Activated CD8-positive, alpha-beta memory T cell treated with anti-CD3 and anti-CD28 coated beads, Interleukin-2, amount 10 ng/mL, durations not matched to agents 7 days and 5 days (primary cell): ENCODE results near the gene RGP1. TPM values are rescaled to one million over a fixed set of nuclear protein-coding genes. Genes with fewer than 3 reads are reported as not detected.
A peak's percentile ranks its signal among the peaks of the same experiment; 100 is the strongest.

Experiments used
- ATAC-seq: fragments of 150-1000 bp; cut with Tn5 transposase; one replicate; pipeline ENCODE4 v1.10.0; 2021; ENCODE audit warnings: moderate library complexity
- CTCF ChIA-PET: fragments of 350-600 bp; sonication (Branson Sonifier 250); formaldehyde crosslinking; loops from one replicate; lab custom pipeline; 2021; ENCODE audit warnings: antibody characterized with exemption; lab: Charles Lee
- DNase-seq: peaks from one replicate; pipeline ENCODE4 v3.0.0-alpha.2; 2020
- H3K27ac Mint-ChIP-seq: one replicate; pipeline ENCODE4 v1.8.0; 2021; ENCODE audit warnings: mild to moderate bottlenecking, mixed read lengths
- H3K27me3 Mint-ChIP-seq: one replicate; pipeline ENCODE4 v1.8.0; 2021; ENCODE audit warnings: mixed read lengths
- H3K36me3 Mint-ChIP-seq: one replicate; pipeline ENCODE4 v1.8.0; 2021; ENCODE audit warnings: mild to moderate bottlenecking, mixed read lengths
- H3K4me1 Mint-ChIP-seq: one replicate; pipeline ENCODE4 v1.8.0; 2021; ENCODE audit warnings: mixed read lengths
- H3K4me3 Mint-ChIP-seq: one replicate; pipeline ENCODE4 v1.8.0; 2021; ENCODE audit warnings: mild to moderate bottlenecking, moderate library complexity, mixed read lengths
- H3K9me3 Mint-ChIP-seq: one replicate; pipeline ENCODE4 v1.8.0; 2022; ENCODE audit warnings: low read depth, mixed read lengths
- total RNA-seq, 2 experiments: library from RNA; stranded (reverse); gene quantifications; one replicate each; pipeline ENCODE4 v1.2.3, GENCODE V29; 2021

Gene RGP1
- total RNA-seq, 2 experiments from 2014 or later: 21.0 to 23.6 TPM

DNA sequence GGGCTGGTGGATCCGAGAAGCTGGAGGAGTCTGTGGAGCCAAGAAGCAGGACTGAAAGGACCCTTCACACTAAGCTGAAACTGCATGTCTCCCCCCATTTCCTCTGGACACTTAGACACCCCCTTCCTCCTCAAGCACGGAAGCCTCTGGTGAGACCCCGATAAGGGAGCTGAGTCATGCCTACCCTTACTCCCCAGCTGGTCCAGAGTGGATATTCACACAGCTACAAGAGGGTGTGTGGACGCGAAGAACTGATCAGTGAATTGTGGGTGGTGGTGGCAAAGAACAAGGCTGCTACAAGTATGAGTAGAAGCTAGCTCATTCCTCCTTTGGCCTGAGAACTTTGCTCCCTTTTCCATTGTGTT is 21.4 kb upstream of the RGP1 start:
- Mint-ChIP-seq H3K4me3 (no peak overlapping the region), H3K27me3 (no peaks in the 10 kb centered on the region), H3K27ac (no peak overlapping the region), H3K36me3 (peaks cover 25% of the 10 kb centered on the region), H3K4me1 (peaks cover 9% of the 10 kb centered on the region), H3K9me3 (no peaks in the 10 kb centered on the region)
- DNase-seq (peak; percentile 51), ATAC-seq (no peak)
- CTCF ChIA-PET: interaction anchor here (0.7 to 7.3 kb wide), 24 partner anchors 8 to 157 kb away, joined by 3 to 68 read pairs (median 6); partner anchors contain the start of genes ARHGEF39, CCDC107, GBA2 and RGP1

DNA sequence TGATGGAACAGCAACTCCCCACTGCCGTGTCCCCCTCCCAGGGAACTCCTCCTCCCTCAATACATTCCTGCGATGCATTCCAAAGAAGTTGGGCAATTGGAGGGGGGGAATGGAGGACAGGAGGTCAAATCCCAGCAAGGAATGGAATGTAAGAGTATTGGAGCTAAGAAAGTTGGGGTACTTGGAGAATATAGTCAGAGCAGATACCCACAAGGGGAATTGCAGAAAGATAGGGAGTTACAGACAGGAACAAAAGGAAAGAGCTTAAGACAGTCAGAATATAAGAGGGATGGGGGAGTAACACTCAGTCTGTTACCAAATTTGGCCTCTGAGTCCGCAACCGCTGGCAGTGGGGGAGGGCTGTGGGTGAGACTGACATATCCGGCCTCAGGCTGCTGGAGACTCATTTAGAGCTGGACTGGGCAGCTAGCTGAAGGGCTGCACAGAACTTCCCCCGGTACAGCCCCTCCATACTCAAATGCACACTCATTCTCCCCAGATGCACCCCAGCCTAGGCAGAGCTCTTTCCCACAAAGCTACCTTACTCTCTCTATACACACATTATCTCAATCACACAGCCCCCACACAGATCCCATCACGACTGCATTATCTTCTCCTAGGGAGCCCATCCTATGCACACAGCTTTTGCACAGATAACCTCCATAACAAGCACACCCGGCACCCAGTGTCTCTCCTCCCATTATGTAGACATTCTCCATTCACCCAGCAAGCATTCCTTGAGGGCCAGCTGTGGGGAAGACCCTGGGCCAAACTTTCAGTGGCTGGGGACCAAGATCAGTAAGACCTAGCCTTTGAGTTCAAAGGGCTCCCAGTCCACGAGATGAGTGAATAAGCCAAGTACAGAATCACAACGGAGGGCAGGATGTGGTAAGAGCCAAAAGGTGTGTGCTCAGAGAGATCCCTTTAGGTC is 20.8 kb upstream of the RGP1 start:
- peak; percentile 91 for DNase-seq
- Mint-ChIP-seq H3K36me3 (peaks cover 22% of the 10 kb centered on the region), H3K27me3 (no peaks in the 10 kb centered on the region), H3K4me1 (peaks cover 13% of the 10 kb centered on the region), H3K4me3 (no peak overlapping the region), H3K9me3 (no peaks in the 10 kb centered on the region), H3K27ac (no peak overlapping the region)
- peak; percentile 1 for ATAC-seq
- CTCF ChIA-PET: interaction anchor here (0.7 to 7.3 kb wide), 24 partner anchors 7 to 744 kb away, joined by 3 to 68 read pairs (median 6); partner anchors contain the start of genes ARHGEF39, CCDC107, GBA2 and RGP1

DNA sequence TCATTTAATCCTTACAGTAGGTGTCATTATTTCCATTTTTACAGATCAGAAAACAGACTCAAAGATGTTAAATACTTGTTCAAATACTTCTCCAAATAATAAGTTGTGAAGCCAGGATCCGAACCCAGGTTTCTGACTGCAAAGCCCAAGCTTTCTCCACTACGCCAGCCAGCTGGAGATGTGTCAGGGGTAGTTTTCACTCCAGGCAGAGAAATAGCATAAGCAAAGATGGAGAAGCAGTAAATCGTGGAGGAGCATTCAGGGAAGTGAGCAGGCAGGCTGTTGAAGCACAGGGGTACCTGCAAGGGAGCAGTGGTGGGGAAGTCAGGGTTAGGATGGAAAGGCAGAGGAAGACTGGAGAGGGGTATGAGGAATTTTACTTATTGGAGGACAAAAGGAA is 20.0 kb upstream of the RGP1 start:
- H3K4me3 Mint-ChIP-seq: no peak overlapping the region
- no peaks in the 10 kb centered on the region for H3K9me3 Mint-ChIP-seq
- H3K4me1 Mint-ChIP-seq: peaks cover 20% of the 10 kb centered on the region
- CTCF ChIA-PET: interaction anchor here (0.6 to 7.3 kb wide), 12 partner anchors 8 to 745 kb away, joined by 3 to 68 read pairs (median 17); partner anchors contain the start of genes CCDC107, GBA2, RGP1 and RMRP
- H3K36me3 Mint-ChIP-seq: peaks cover 21% of the 10 kb centered on the region
- no peak overlapping the region for H3K27ac Mint-ChIP-seq
- no peaks in the 10 kb centered on the region for H3K27me3 Mint-ChIP-seq
- DNase-seq: no peak
- ATAC-seq: no peak

DNA sequence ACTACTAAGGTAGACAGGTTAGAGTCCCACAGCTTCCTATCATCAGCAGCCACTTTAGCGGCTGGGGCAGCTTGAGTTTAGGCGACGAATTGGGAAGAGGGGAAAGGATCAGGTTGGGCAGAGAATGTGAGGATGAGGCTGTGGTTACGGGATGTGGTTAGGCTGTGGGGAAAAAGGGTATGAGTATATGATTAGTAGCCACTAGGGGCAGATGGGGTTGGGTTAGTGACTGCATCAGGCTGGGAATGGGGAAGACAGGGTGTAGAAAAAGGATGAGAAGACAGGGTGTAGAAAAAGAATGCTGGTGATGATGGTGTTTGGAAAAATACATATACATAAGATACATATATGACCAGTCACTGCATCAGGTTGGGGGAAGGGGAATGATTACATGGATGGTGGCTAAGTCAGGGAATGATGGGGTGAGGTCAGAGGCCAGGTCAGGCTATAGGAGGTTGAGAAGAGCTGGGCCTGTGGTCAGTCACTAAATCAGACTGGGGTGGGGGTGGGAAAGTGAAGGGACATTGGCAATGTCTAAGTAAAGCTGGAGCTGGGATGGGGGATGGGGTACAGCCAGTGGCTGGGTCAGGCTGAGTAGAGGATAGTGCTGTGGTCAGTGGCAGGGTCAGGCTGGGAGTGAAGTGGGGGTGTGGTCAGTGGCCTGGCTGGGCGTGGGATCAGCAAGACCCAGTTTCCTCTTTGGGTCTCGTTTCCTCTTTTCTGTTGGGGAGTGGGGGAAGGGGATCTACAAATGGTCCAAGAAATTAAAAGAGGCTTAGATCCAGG is 19.2 kb upstream of the RGP1 start:
- Mint-ChIP-seq H3K36me3 (peaks cover 14% of the 10 kb centered on the region), H3K4me3 (no peak overlapping the region), H3K9me3 (no peaks in the 10 kb centered on the region), H3K27me3 (no peaks in the 10 kb centered on the region), H3K4me1 (peaks cover 22% of the 10 kb centered on the region), H3K27ac (no peak overlapping the region)
- ATAC-seq (no peak), DNase-seq (peak; percentile 75)
- CTCF ChIA-PET: interaction anchor here (0.6 to 11.1 kb wide), 17 partner anchors 9 to 746 kb away, joined by 3 to 150 read pairs (median 14); partner anchors contain the start of genes ARHGEF39, CCDC107, GBA2 and RGP1

DNA sequence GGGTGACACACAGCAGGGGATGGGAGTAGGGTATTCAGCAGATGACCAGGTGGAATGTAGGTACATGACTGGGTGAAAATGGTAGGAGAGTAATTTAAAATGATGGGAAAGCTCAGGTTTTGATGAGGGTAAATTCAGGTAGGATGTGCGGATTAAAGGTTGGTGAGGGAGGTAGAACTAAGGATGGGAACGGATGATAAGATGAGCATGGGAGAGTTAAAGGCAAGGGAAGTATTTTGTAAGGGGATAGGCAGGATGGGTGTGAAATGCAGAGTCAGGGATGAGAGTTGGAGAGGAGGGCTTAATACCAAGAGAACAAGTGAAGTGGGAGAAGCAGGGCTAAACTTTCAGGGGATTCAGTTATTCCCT is 18.6 kb upstream of the RGP1 start:
- Mint-ChIP-seq H3K27me3 (no peaks in the 10 kb centered on the region), H3K36me3 (peaks cover 13% of the 10 kb centered on the region), H3K4me1 (peaks cover 23% of the 10 kb centered on the region), H3K27ac (no peak overlapping the region), H3K4me3 (no peak overlapping the region), H3K9me3 (no peaks in the 10 kb centered on the region)
- ATAC-seq: no peak
- DNase-seq: no peak
- CTCF ChIA-PET: interaction anchor here (0.7 to 11.1 kb wide), 13 partner anchors 9 to 114 kb away, joined by 3 to 150 read pairs (median 6); partner anchors contain the start of genes ARHGEF39, CCDC107, GBA2 and RGP1

DNA sequence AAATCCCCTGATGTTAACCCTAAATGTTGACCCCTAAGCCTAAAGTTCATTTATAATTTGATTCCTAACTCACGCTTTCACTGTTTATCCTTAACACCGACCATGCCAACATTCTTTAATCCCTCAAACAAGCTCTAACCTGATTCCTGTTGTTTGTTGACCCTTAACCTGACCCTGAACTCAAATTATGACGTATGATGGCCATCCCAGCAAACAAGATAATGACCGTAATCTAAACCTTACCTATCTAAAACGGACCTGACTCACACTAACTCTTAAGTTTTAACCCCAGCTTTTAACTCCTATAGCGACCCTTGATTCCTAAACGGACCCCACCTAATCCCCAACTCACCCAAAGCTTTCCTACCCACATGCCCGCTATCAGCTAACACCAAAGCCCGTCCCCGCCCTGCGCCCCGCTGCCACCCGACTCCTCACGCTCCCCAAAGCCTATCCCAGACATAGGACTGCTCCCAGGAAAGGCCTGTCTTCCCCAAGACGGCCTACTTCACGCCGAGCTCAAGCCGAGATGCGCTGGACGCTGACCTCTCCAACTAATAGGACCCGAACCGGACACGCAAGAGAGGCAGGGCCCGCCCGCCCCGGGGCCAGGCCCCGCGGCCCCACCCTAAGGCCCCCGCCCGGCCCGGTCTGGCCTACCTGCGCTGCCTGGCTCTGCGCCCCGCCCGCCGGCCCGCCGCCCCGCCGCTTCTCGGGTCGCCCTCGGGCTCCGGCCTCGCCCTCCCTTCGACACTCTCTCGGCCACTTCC is 17.5 kb upstream of the RGP1 start:
- ATAC-seq (peak; percentile 1), DNase-seq (no peak)
- peaks cover 23% of the 10 kb centered on the region for H3K4me1 Mint-ChIP-seq
- H3K4me3 Mint-ChIP-seq: no peak overlapping the region
- no peaks in the 10 kb centered on the region for H3K9me3 Mint-ChIP-seq
- H3K36me3 Mint-ChIP-seq: peaks cover 11% of the 10 kb centered on the region
- CTCF ChIA-PET: interaction anchor here (0.6 to 11.1 kb wide), 24 partner anchors 10 to 617 kb away, joined by 3 to 150 read pairs (median 6); partner anchors contain the start of genes ARHGEF39, CCDC107, GBA2 and HINT2
- peak overlapping the region; percentile 87 for H3K27ac Mint-ChIP-seq
- H3K27me3 Mint-ChIP-seq: no peaks in the 10 kb centered on the region

DNA sequence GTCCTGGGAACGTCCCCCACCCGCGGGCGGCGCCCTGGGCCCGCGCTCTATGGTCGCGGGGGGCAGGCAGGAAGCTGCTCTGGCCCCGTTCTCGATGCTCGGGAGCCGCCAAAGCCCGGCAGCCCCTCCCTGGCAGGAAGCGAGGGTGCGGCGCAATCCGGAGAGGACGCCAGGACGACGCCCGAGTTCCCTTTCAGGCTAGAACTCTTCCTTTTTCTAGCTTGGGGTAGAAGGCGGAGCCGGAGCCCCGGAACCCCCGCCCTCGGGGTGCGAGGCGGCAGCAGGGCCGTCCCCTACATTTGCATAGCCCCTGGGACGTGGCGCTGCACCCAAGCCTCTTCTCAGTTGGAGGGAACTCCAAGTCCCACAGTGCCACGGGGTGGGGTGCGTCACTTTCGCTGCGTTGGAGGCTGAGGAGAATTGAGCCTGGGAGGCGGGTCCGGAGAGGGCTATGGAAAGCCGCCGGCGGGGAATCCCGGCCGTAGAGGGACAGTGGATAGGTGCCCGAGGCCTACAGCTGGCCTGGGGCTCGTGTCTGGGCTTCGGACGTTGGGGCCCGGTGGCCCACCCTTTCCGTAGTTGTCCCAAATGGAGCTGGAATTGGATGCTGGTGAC is 16.8 kb upstream of the RGP1 start, which contains the start of the genes CREB3 and TLN1:
Gene CREB3 (plus strand): TSS at position 482 of the 615 bp plus-strand sequence. CDS start 107 bp downstream, at position 589.
Gene TLN1 (minus strand): TSS at position 11 of the 615 bp plus-strand sequence. CDS start 6,501 bp downstream, outside the sequence.
- CTCF ChIA-PET: interaction anchor here (0.6 to 11.1 kb wide), 23 partner anchors 9 to 618 kb away, joined by 3 to 150 read pairs (median 6); partner anchors contain the start of genes ARHGEF39, CCDC107, GBA2 and HINT2
- H3K4me3 Mint-ChIP-seq: no peak within 1 kb of the TSS
- no peaks in the 10 kb centered on the region for H3K9me3 Mint-ChIP-seq
- H3K27ac Mint-ChIP-seq: peak within 1 kb of the TSS; percentile 87
- peaks cover 23% of the 10 kb centered on the region for H3K4me1 Mint-ChIP-seq
- DNase-seq (peak; percentile 99), ATAC-seq (peak; percentile 90)
- H3K36me3 Mint-ChIP-seq: peaks cover 10% of the 10 kb centered on the region
- H3K27me3 Mint-ChIP-seq: no peaks in the 10 kb centered on the region

DNA sequence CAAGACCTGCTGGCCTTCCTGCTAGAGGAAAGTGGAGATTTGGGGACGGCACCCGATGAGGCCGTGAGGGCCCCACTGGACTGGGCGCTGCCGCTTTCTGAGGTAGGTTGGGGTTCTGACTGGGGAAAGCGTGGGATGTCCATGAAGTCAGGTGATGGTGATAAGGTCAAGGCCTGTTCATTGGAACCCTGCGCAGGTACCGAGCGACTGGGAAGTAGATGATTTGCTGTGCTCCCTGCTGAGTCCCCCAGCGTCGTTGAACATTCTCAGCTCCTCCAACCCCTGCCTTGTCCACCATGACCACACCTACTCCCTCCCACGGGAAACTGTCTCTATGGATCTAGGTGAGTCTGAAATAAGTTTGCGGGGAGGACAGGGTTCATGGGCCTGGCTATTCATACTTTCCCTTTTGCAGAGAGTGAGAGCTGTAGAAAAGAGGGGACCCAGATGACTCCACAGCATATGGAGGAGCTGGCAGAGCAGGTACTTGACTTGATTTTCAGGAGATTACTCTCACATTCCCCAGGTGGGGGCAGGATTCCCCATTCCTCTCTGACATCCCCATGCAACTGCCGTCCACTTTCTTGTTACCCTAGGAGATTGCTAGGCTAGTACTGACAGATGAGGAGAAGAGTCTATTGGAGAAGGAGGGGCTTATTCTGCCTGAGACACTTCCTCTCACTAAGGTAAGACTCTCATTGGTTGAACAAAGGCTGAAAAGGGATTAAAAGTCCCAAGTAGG is 16.1 kb upstream of the RGP1 start:
- CTCF ChIA-PET: interaction anchor here (0.7 to 11.1 kb wide), 17 partner anchors 9 to 618 kb away, joined by 3 to 150 read pairs (median 7); partner anchors contain the start of genes ARHGEF39, CCDC107, GBA2 and HINT2
- peaks cover 23% of the 10 kb centered on the region for H3K4me1 Mint-ChIP-seq
- peaks cover 10% of the 10 kb centered on the region for H3K36me3 Mint-ChIP-seq
- ATAC-seq (no peak), DNase-seq (peak; percentile 49)
- no peak overlapping the region for H3K4me3 Mint-ChIP-seq
- peak overlapping the region; percentile 87 for H3K27ac Mint-ChIP-seq
- H3K27me3 Mint-ChIP-seq: no peaks in the 10 kb centered on the region
- no peaks in the 10 kb centered on the region for H3K9me3 Mint-ChIP-seq

DNA sequence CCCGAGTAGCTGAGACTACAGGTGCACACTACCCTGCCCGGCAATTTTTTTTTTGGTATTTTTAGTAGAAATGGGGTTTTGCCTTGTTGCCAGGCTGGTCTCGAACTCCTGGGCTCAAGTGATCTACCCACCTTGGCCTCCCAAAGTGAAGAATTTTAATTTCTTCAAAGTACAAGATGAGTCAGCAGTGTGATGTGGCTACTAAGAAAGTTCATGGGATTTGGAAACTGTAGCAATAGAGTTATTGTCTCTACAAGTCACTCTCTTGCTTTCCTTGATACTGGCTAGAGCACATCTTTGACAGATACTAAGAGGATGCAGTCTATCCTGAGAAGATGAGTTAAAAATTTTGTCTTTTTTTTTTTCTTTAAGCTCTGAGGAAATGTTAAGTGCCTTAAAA is 15.0 kb upstream of the RGP1 start:
- DNase-seq (no peak), ATAC-seq (no peak)
- CTCF ChIA-PET: interaction anchor here (1.2 to 11.1 kb wide), 7 partner anchors 13 to 148 kb away, joined by 3 to 150 read pairs (median 11); partner anchors contain the start of genes GBA2 and RGP1
- no peaks in the 10 kb centered on the region for H3K9me3 Mint-ChIP-seq
- H3K27ac Mint-ChIP-seq: peak overlapping the region; percentile 29
- peaks cover 18% of the 10 kb centered on the region for H3K36me3 Mint-ChIP-seq
- peaks cover 23% of the 10 kb centered on the region for H3K4me1 Mint-ChIP-seq
- H3K4me3 Mint-ChIP-seq: no peak overlapping the region
- H3K27me3 Mint-ChIP-seq: no peaks in the 10 kb centered on the region

DNA sequence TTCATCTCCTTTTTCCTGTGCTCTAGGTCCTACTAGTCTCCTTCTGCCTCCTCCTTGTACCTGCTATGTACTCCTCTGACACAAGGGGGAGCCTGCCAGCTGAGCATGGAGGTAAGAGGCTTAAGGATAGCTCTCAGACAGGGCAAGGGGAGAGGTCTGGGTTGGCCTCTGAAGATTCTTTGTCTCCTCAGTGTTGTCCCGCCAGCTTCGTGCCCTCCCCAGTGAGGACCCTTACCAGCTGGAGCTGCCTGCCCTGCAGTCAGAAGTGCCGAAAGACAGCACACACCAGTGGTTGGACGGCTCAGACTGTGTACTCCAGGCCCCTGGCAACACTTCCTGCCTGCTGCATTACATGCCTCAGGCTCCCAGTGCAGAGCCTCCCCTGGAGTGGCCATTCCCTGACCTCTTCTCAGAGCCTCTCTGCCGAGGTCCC is 12.9 kb upstream of the RGP1 start:
- CTCF ChIA-PET: interaction anchor here (0.5 to 11.1 kb wide), 21 partner anchors 9 to 167 kb away, joined by 3 to 150 read pairs (median 5); partner anchors contain the start of genes GBA2, HINT2, RGP1 and SPAG8
- Mint-ChIP-seq H3K36me3 (peaks cover 21% of the 10 kb centered on the region), H3K4me3 (no peak overlapping the region), H3K4me1 (peaks cover 20% of the 10 kb centered on the region), H3K27me3 (no peaks in the 10 kb centered on the region), H3K27ac (no peak overlapping the region), H3K9me3 (no peaks in the 10 kb centered on the region)
- DNase-seq (peak; percentile 83), ATAC-seq (no peak)

DNA sequence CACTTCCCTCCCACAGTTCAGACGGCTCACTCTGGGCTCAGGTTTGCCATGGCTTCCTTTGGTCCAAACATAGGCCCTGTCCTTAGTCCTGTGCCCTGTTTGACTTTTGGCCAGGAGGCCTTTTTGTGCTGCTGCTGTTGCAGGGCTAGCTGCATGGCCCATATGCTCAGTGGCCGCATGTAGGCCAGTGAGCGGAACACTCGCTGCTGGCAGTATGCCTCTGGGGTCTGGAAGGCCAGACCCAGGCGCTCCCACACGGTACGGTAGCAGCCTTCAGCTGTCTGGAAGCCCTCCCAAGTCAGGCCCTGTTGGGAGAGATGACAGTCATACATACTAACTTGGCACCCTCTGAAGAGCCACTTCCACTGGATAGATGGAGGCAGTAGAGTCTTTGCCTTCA is 11.9 kb upstream of the RGP1 start:
- CTCF ChIA-PET: interaction anchor here (1.0 to 11.1 kb wide), 7 partner anchors 10 to 145 kb away, joined by 3 to 150 read pairs (median 7); partner anchors contain the start of genes GBA2 and RGP1
- Mint-ChIP-seq H3K4me1 (peaks cover 26% of the 10 kb centered on the region), H3K27ac (no peak overlapping the region), H3K4me3 (no peak overlapping the region), H3K27me3 (no peaks in the 10 kb centered on the region), H3K9me3 (no peaks in the 10 kb centered on the region), H3K36me3 (peaks cover 21% of the 10 kb centered on the region)
- no peak for ATAC-seq
- DNase-seq: no peak
